ENCODE results near the gene CBY1. TPM values are rescaled to one million over a fixed set of nuclear protein-coding genes. Genes with fewer than 3 reads are reported as not detected.
A peak's percentile ranks its signal among the peaks of the same experiment; 100 is the strongest.

Gene CBY1
- total and polyA plus RNA-seq, 9 of the 15 experiments (the other 6 are each of a cell fraction or from before 2014, with no cell fraction given), result 5.7 to 19.7 (median 10.8) TPM

DNA sequence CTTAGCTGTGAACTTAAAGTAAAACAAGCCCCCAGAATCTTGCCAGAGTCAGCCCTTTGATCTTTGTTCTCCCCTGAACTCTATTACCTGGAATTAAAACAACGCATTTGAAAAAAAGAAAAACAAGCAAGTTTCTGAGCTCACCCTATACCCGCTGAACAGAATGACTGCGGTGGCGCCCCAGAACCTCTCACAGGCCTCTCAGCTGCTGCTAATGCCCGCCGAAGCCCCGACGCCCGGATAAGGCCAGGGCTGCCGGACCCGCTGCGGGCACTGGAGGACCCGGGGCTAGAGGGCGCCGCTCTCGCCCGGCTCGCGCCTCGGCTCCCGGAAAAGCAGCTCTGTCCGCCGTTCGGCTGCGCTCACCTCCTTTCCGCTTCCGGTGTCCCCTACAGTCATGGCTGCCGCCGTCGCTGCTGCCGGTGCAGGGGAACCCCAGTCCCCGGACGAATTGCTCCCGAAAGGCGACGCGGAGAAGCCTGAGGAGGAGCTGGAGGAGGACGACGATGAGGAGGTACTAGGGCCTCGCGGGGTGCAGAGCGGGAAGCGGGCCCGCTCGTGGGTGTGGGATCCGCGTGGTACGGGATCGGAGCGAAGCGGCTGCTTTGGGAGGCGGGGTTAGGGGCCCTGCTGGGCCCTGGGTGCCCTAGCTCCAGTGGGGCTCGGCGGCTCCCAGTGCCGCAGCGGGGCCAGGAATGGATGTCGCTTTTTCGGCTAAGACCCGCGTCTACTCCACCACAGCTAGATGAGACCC is 25.3 kb downstream of the CBY1 start, which contains the start of gene TOMM22 (continued):
- TF ChIP-seq, protein P1, sequence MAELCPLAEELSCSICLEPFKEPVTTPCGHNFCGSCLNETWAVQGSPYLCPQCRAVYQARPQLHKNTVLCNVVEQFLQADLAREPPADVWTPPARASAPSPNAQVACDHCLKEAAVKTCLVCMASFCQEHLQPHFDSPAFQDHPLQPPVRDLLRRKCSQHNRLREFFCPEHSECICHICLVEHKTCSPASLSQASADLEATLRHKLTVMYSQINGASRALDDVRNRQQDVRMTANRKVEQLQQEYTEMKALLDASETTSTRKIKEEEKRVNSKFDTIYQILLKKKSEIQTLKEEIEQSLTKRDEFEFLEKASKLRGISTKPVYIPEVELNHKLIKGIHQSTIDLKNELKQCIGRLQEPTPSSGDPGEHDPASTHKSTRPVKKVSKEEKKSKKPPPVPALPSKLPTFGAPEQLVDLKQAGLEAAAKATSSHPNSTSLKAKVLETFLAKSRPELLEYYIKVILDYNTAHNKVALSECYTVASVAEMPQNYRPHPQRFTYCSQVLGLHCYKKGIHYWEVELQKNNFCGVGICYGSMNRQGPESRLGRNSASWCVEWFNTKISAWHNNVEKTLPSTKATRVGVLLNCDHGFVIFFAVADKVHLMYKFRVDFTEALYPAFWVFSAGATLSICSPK (IDR thresholded peaks at IDR 0.05; ENCODE audit: borderline replicate concordance), result no peak
- TF ChIP-seq, protein P2, sequence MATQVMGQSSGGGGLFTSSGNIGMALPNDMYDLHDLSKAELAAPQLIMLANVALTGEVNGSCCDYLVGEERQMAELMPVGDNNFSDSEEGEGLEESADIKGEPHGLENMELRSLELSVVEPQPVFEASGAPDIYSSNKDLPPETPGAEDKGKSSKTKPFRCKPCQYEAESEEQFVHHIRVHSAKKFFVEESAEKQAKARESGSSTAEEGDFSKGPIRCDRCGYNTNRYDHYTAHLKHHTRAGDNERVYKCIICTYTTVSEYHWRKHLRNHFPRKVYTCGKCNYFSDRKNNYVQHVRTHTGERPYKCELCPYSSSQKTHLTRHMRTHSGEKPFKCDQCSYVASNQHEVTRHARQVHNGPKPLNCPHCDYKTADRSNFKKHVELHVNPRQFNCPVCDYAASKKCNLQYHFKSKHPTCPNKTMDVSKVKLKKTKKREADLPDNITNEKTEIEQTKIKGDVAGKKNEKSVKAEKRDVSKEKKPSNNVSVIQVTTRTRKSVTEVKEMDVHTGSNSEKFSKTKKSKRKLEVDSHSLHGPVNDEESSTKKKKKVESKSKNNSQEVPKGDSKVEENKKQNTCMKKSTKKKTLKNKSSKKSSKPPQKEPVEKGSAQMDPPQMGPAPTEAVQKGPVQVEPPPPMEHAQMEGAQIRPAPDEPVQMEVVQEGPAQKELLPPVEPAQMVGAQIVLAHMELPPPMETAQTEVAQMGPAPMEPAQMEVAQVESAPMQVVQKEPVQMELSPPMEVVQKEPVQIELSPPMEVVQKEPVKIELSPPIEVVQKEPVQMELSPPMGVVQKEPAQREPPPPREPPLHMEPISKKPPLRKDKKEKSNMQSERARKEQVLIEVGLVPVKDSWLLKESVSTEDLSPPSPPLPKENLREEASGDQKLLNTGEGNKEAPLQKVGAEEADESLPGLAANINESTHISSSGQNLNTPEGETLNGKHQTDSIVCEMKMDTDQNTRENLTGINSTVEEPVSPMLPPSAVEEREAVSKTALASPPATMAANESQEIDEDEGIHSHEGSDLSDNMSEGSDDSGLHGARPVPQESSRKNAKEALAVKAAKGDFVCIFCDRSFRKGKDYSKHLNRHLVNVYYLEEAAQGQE (IDR thresholded peaks at IDR 0.05; ENCODE audit: borderline replicate concordance), result peak; percentile 23; the same call in 1 of the 2 replicates
- TF ChIP-seq, protein P2 (CRISPR knock-in tag; IDR thresholded peaks at IDR 0.05; ENCODE audit: low read depth), result no peak
- TF ChIP-seq, protein P3, sequence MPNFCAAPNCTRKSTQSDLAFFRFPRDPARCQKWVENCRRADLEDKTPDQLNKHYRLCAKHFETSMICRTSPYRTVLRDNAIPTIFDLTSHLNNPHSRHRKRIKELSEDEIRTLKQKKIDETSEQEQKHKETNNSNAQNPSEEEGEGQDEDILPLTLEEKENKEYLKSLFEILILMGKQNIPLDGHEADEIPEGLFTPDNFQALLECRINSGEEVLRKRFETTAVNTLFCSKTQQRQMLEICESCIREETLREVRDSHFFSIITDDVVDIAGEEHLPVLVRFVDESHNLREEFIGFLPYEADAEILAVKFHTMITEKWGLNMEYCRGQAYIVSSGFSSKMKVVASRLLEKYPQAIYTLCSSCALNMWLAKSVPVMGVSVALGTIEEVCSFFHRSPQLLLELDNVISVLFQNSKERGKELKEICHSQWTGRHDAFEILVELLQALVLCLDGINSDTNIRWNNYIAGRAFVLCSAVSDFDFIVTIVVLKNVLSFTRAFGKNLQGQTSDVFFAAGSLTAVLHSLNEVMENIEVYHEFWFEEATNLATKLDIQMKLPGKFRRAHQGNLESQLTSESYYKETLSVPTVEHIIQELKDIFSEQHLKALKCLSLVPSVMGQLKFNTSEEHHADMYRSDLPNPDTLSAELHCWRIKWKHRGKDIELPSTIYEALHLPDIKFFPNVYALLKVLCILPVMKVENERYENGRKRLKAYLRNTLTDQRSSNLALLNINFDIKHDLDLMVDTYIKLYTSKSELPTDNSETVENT (CRISPR knock-in tag; IDR thresholded peaks at IDR 0.05), result peak; percentile 97
- TF ChIP-seq, protein P4, sequence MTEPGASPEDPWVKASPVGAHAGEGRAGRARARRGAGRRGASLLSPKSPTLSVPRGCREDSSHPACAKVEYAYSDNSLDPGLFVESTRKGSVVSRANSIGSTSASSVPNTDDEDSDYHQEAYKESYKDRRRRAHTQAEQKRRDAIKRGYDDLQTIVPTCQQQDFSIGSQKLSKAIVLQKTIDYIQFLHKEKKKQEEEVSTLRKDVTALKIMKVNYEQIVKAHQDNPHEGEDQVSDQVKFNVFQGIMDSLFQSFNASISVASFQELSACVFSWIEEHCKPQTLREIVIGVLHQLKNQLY (CRISPR knock-in tag; conservative IDR thresholded peaks at IDR 0.05), result no peak
- no peak for TF ChIP-seq BDP1 (IDR thresholded peaks at IDR 0.05; ENCODE audit: insufficient read depth, insufficient read length)
- TF ChIP-seq ZNF77 (CRISPR knock-in tag; IDR thresholded peaks at IDR 0.05), result no peak
- TF ChIP-seq EP400 (IDR thresholded peaks at IDR 0.05), result peak; percentile 93
- TF ChIP-seq, protein P5, sequence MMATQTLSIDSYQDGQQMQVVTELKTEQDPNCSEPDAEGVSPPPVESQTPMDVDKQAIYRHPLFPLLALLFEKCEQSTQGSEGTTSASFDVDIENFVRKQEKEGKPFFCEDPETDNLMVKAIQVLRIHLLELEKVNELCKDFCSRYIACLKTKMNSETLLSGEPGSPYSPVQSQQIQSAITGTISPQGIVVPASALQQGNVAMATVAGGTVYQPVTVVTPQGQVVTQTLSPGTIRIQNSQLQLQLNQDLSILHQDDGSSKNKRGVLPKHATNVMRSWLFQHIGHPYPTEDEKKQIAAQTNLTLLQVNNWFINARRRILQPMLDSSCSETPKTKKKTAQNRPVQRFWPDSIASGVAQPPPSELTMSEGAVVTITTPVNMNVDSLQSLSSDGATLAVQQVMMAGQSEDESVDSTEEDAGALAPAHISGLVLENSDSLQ (IDR thresholded peaks at IDR 0.05), result peak; percentile 58; the same call in 1 of the 2 replicates
- TF ChIP-seq, protein P6, sequence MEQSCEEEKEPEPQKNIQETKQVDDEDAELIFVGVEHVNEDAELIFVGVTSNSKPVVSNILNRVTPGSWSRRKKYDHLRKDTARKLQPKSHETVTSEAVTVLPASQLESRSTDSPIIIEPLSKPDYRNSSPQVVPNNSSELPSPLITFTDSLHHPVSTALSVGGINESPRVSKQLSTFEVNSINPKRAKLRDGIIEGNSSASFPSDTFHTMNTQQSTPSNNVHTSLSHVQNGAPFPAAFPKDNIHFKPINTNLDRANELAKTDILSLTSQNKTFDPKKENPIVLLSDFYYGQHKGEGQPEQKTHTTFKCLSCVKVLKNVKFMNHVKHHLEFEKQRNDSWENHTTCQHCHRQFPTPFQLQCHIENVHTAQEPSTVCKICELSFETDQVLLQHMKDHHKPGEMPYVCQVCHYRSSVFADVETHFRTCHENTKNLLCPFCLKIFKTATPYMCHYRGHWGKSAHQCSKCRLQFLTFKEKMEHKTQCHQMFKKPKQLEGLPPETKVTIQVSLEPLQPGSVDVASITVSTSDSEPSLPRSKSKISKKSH (CRISPR knock-in tag; IDR thresholded peaks at IDR 0.05), result no peak
- TF ChIP-seq MAFG (tag; conservative IDR thresholded peaks at IDR 0.05), result no peak
